IMR-90 (cell line): ENCODE results near the gene MXRA8. TPM values are rescaled to one million over a fixed set of nuclear protein-coding genes. Genes with fewer than 3 reads are reported as not detected.

ENCODE experiments used
- ATAC-seq: fragments of 200-7000 bp; cut with Tn5 transposase; 2 replicates; pipeline ENCODE4 v1.9.1; 2020; ENCODE audit warnings: low read depth, mild to moderate bottlenecking, moderate library complexity
- BruUV-seq: library from RNA; stranded (reverse); fragments of 400-500 nt; replicated peaks from 2 replicates; lab custom pipeline; 2021; lab: Mats Ljungman, UMichigan
- CTCF ChIA-PET: fragments of 300-600 bp; formaldehyde crosslinking; extraction: SDS; loops from one replicate; lab custom pipeline; 2021; ENCODE audit warnings: antibody characterized with exemption; lab: Yijun Ruan, JAX
- POLR2A ChIA-PET: fragments of 300-600 bp; sonication (Branson Sonifier 250); formaldehyde crosslinking; loops from one replicate; lab custom pipeline; 2022; ENCODE audit warnings: antibody characterized with exemption; ENCODE audit not compliant: unreplicated experiment; lab: Charles Lee
- DNase-seq: peaks from one replicate; pipeline ENCODE4 v3.0.0; 2013
- H2AFZ ChIP-seq: replicated peaks from 2 replicates; pipeline ENCODE3; 2013; ENCODE audit warnings: low read length, mild to moderate bottlenecking; ENCODE audit not compliant: poor library complexity
- H2AK5ac ChIP-seq: 2 replicates; pipeline ENCODE4 v1.6.1; 2013; ENCODE audit warnings: low read depth, low read length, inconsistent platforms
- H2AK9ac ChIP-seq: replicated peaks from 2 replicates; pipeline ENCODE3; 2013; ENCODE audit warnings: mild to moderate bottlenecking, low read depth, low read length, moderate library complexity; ENCODE audit not compliant: poor library complexity
- H2BK120ac ChIP-seq: 2 replicates; pipeline ENCODE4 v1.6.1; 2013; ENCODE audit warnings: low read depth, low read length, inconsistent platforms
- H2BK15ac ChIP-seq: 3 replicates; pipeline ENCODE4 v1.6.1; 2013; ENCODE audit warnings: low read depth, low read length, inconsistent platforms
- H2BK20ac ChIP-seq: 2 replicates; pipeline ENCODE4 v1.6.1; 2013; ENCODE audit warnings: low read depth, mild to moderate bottlenecking, inconsistent platforms, low read length, moderate library complexity
- H2BK5ac ChIP-seq: 2 replicates; pipeline ENCODE4 v1.6.1; 2013; ENCODE audit warnings: mild to moderate bottlenecking, low read depth, low read length, inconsistent platforms; ENCODE audit not compliant: poor library complexity, severe bottlenecking
- H3K14ac ChIP-seq: replicated peaks from 2 replicates; pipeline ENCODE4 v1.6.1; 2013; ENCODE audit warnings: low read depth, low read length, inconsistent platforms
- H3K18ac ChIP-seq: 2 replicates; pipeline ENCODE4 v1.6.1; 2013; ENCODE audit warnings: low read depth, low read length, control low read depth
- H3K23ac ChIP-seq: 2 replicates; pipeline ENCODE4 v1.6.1; 2013; ENCODE audit warnings: low read depth, low read length, inconsistent platforms
- H3K27ac ChIP-seq: 2 replicates; pipeline ENCODE4 v1.5.1; 2013; ENCODE audit warnings: mild to moderate bottlenecking, control low read depth, low read length; ENCODE audit not compliant: insufficient read depth
- H3K27me3 ChIP-seq: 2 replicates; pipeline ENCODE4 v1.6.1; 2013; ENCODE audit warnings: low read length; ENCODE audit not compliant: control insufficient read depth, insufficient read depth
- H3K36me3 ChIP-seq: 2 replicates; pipeline ENCODE4 v1.6.1; 2013; ENCODE audit warnings: low read length, mixed read lengths; ENCODE audit not compliant: control insufficient read depth, insufficient read depth
- H3K4ac ChIP-seq: 2 replicates; pipeline ENCODE4 v1.6.1; 2013; ENCODE audit warnings: low read depth, low read length, inconsistent platforms
- H3K4me1 ChIP-seq: 2 replicates; pipeline ENCODE4 v1.6.1; 2013; ENCODE audit warnings: low read length, mixed read lengths; ENCODE audit not compliant: control insufficient read depth, insufficient read depth
- H3K4me2 ChIP-seq: 2 replicates; pipeline ENCODE4 v1.6.1; 2013; ENCODE audit warnings: low read depth, mild to moderate bottlenecking, control low read depth, low read length, moderate library complexity
- H3K4me3 ChIP-seq: 2 replicates; pipeline ENCODE4 v1.5.1; 2013; ENCODE audit warnings: low read depth, mild to moderate bottlenecking, control low read depth, low read length, moderate library complexity; ENCODE audit not compliant: insufficient read depth
- H3K56ac ChIP-seq: 2 replicates; pipeline ENCODE4 v1.6.1; 2013; ENCODE audit warnings: low read length, inconsistent platforms; ENCODE audit not compliant: insufficient read depth; ENCODE audit errors: extremely low read depth
- H3K79me1 ChIP-seq, 2 experiments: 2 replicates each; pipeline ENCODE4 v1.6.1; 2013; ENCODE audit warnings: low read length in 2 of 2, inconsistent platforms in 1 of 2, low read depth in 1 of 2
- H3K9ac ChIP-seq: 2 replicates; pipeline ENCODE4 v1.6.1; 2013; ENCODE audit warnings: low read depth, low read length, control low read depth
- H3K9me1 ChIP-seq: 2 replicates; pipeline ENCODE4 v1.6.1; 2013; ENCODE audit warnings: low read length, inconsistent platforms; ENCODE audit not compliant: insufficient read depth
- H3K9me3 ChIP-seq: 2 replicates; pipeline ENCODE4 v1.6.1; 2013; ENCODE audit warnings: low read length; ENCODE audit not compliant: control insufficient read depth, insufficient read depth
- H4K20me1 ChIP-seq: 2 replicates; pipeline ENCODE4 v1.6.1; 2013; ENCODE audit warnings: low read length, inconsistent platforms; ENCODE audit not compliant: insufficient read depth
- H4K5ac ChIP-seq: 2 replicates; pipeline ENCODE4 v1.6.1; 2013; ENCODE audit warnings: mild to moderate bottlenecking, low read depth, low read length, control low read depth
- H4K8ac ChIP-seq, 2 experiments: 2 replicates each; pipeline ENCODE4 v1.6.1; 2013; ENCODE audit warnings: low read depth in 2 of 2, low read length in 2 of 2, control low read depth in 1 of 2, inconsistent platforms in 1 of 2
- H4K91ac ChIP-seq: 2 replicates; pipeline ENCODE4 v1.6.1; 2013; ENCODE audit warnings: low read depth, low read length, inconsistent platforms; ENCODE audit not compliant: insufficient read depth
- CTCF ChIP-seq: conservative IDR thresholded peaks from 2 replicates; pipeline ENCODE4 v1.5.1; 2012; ENCODE audit warnings: mild to moderate bottlenecking, low read depth, low read length, improper control_type of control experiment
- MAFK ChIP-seq: IDR thresholded peaks from 2 replicates; pipeline ENCODE4 v1.6.1; 2012; ENCODE audit warnings: low read depth, low read length, improper control_type of control experiment
- MXI1 ChIP-seq: IDR thresholded peaks from 2 replicates; pipeline ENCODE4 v1.6.1; 2012; ENCODE audit warnings: low read depth, mild to moderate bottlenecking, low read length, moderate library complexity, borderline replicate concordance
- NFE2L2 ChIP-seq: fragments of 150-350 bp; IDR thresholded peaks from 2 replicates; pipeline ENCODE4 v1.6.1; 2016; ENCODE audit warnings: low read depth, mild to moderate bottlenecking, low read length
- POLR2A ChIP-seq: IDR thresholded peaks from 2 replicates; pipeline ENCODE4 v1.6.1; 2012; ENCODE audit warnings: mild to moderate bottlenecking, low read depth, low read length
- RCOR1 ChIP-seq: IDR thresholded peaks from 2 replicates; pipeline ENCODE4 v1.6.1; 2012; ENCODE audit warnings: mild to moderate bottlenecking, low read length, improper control_type of control experiment; ENCODE audit not compliant: insufficient replicate concordance
- RFX5 ChIP-seq: IDR thresholded peaks from 2 replicates; pipeline ENCODE4 v1.8.0; 2012; ENCODE audit warnings: low read depth, mild to moderate bottlenecking, low read length, moderate library complexity
- WGBS, 2 experiments: methylation state at CpG; one replicate each; pipeline versions ENCODE4 v1.1.5 to v1.1.7; 2013; ENCODE audit warnings: missing lambda C conversion rate in 2 of 2; ENCODE audit not compliant: insufficient read length in 1 of 2; ENCODE audit errors: extremely low coverage in 2 of 2; 5-methylcytosine and 5-hydroxymethylcytosine counted together
- dilution Hi-C: fragments of 300-500 bp; cut with HindIII; formaldehyde crosslinking; loops from one replicate; pipeline ENCODE4 v1.14.3; 2018; ENCODE audit warnings: low sequenced_read_pairs; ENCODE audit not compliant: unreplicated experiment
- in situ Hi-C: fragments of 300-500 bp; cut with MboI; formaldehyde crosslinking; loops from 3 replicates; pipeline ENCODE4 v1.14.3; 2019; ENCODE audit warnings: low sequenced_read_pairs, inconsistent platforms, mixed read lengths
- intact Hi-C: fragments of 100-400 bp; cut with micrococcal nuclease; formaldehyde crosslinking; loops from 2 replicates; pipeline ENCODE4 v1.10.0; 2022
- polyA plus RNA-seq, 3 experiments: library from polyadenylated mRNA; depleted of rRNA; stranded (reverse); fragments of >200 nt; gene quantifications; 2 replicates each; pipeline ENCODE4 v1.2.3, GENCODE V29; 2012; ENCODE audit warnings: low replicate concordance in 1 of 3
- total RNA-seq: library from RNA; depleted of rRNA; stranded (reverse); fragments of >200 nt; gene quantifications from 2 replicates; pipeline ENCODE4 v1.2.3, GENCODE V29; 2012

The MXRA8 gene
- total and polyA plus RNA-seq, 2 of the 4 experiments (the other 2 are of a cell fraction), result 92.5 to 469 TPM

GRCh38 chr1:1345860-1346500, 12.4 kb downstream of the MXRA8 start:
- peak overlapping the region; percentile 91 for H2AK9ac ChIP-seq
- intact Hi-C loops, result no loop called here
- peak overlapping the region; percentile 67 for H2AFZ ChIP-seq
- dilution Hi-C loops, result no loop called here
- ChIA-PET POLR2A (interaction anchor here (0.9 kb wide), 1 partner anchor 29 kb away, joined by 3 read pairs; the partner anchor contains the start of gene AURKAIP1), CTCF (no interaction called here)
- BruUV-seq, result no TSS peak
- H3K27me3 ChIP-seq, result no peaks in the 10 kb centered on the region
- TF ChIP-seq NFE2L2 (no peak), MAFK (no peak), POLR2A (no peak), RCOR1 (no peak), RFX5 (no peak), MXI1 (no peak), CTCF (no peak)
- in situ Hi-C loops, result no loop called here
- peaks cover 7% of the 10 kb centered on the region for H3K36me3 ChIP-seq
- H4K20me1 ChIP-seq, result peaks cover 62% of the 10 kb centered on the region
- H4K8ac ChIP-seq, result no peak overlapping the region
- no peaks in the 10 kb centered on the region for H3K9me3 ChIP-seq
- peak overlapping the region; percentile 61 for H3K4ac ChIP-seq
- no peak overlapping the region for H3K18ac ChIP-seq
- no peak overlapping the region for H2BK15ac ChIP-seq
- ATAC-seq (no peak), DNase-seq (no peak)
- peaks cover 8% of the 10 kb centered on the region; the same call in 1 of the 2 replicates for H3K9me1 ChIP-seq
- no peak overlapping the region for H2BK20ac ChIP-seq
- no peak overlapping the region for H3K56ac ChIP-seq
- H3K14ac ChIP-seq, result peak overlapping the region; percentile 32; the same call in 1 of the 2 replicates
- WGBS, 2 experiments, result 60% methylated on average over 2 of the region's 12 CpGs; no CpG with 5 or more reads in 1 of the 2 experiments
- peaks cover 30% of the 10 kb centered on the region for H3K4me1 ChIP-seq
- H4K5ac ChIP-seq, result no peak overlapping the region
- no peak overlapping the region for H4K91ac ChIP-seq
- 0 out of 2 replicates have a peak overlapping the region, but pooled peaks have one; percentile 23 for H2BK120ac ChIP-seq
- peaks cover 6 to 60% of the 10 kb centered on the region in 2 experiments; a peak in 3 of 4 replicates for H3K79me1 ChIP-seq
- H2BK5ac ChIP-seq, result peak overlapping the region; percentile 40
- peak overlapping the region; percentile 73 for H2AK5ac ChIP-seq
- no peak overlapping the region; the same call in 1 of the 2 replicates for H3K27ac ChIP-seq
- no peak overlapping the region for H3K9ac ChIP-seq
- peak overlapping the region; percentile 29; the same call in 1 of the 2 replicates for H3K4me2 ChIP-seq
- no peak overlapping the region for H3K4me3 ChIP-seq
- peak overlapping the region; percentile 59; the same call in 1 of the 2 replicates for H3K23ac ChIP-seq
